ENCODE measurements around the gene KCNQ4. TPM values are rescaled to one million over a fixed set of nuclear protein-coding genes. Genes with fewer than 3 reads are reported as not detected.

KCNQ4 gene
- total and polyA plus RNA-seq, 2 of the 8 experiments (the other 6 are each of a cell fraction or from before 2014, with no cell fraction given), result 2.2 to 3.9 TPM

GRCh38 chr1:40798366-40799281 is 15.0 kb downstream of the KCNQ4 start:
- POLR2A ChIA-PET (ENCODE audit: partially characterized antibody), result interaction anchor here (1.2 to 2.0 kb wide), 4 partner anchors 9 to 106 kb away, joined by 3 to 8 read pairs (median 4); no protein-coding TSS in a partner anchor
- Histone ChIP-seq H2BK120ac (replicated peaks; ENCODE audit: low read depth, low read length) (no peak overlapping the region), H3K4me1 (replicated peaks in 1 of 4; ENCODE audit: control insufficient read depth in 3 of 4, insufficient read depth in 4 of 4, low read length in 3 of 4) (peaks cover 9 to 28% (median 19%) of the 10 kb centered on the region in 4 experiments), H3K27me3 (replicated peaks in 1 of 4; ENCODE audit: control insufficient read depth in 3 of 4, extremely low read depth in 1 of 4, insufficient read depth in 3 of 4, low read length in 3 of 4) (peaks cover 0 to 6% (median 4%) of the 10 kb centered on the region in 4 experiments; a peak in 3 of 7 replicates), H3K4me3 (ENCODE audit: extremely low read depth in 1 of 4, insufficient read depth in 2 of 4, low read depth in 3 of 4, low read length in 4 of 4) (no peak overlapping the region), H3K4ac (replicated peaks; ENCODE audit: insufficient read length, low read depth, low read length) (no peak overlapping the region), H3K9ac (replicated peaks in 1 of 4; ENCODE audit: extremely low read depth in 1 of 4, low read depth in 3 of 4, low read length in 3 of 4) (no peak overlapping the region; a peak in 1 of 7 replicates), H4K91ac (replicated peaks; ENCODE audit: insufficient read length, low read length) (no peak overlapping the region), H3K27ac (ENCODE audit: low read depth, low read length) (no peak overlapping the region), H2BK20ac (ENCODE audit: low read length) (0 out of 2 replicates have a peak overlapping the region, but pooled peaks have one; percentile 48), H2BK5ac (ENCODE audit: low read depth, low read length) (no peak overlapping the region), H3K36me3 (ENCODE audit: control insufficient read depth in 2 of 4, insufficient read depth in 4 of 4, low read length in 3 of 4) (no peaks in the 10 kb centered on the region), H3K14ac (ENCODE audit: insufficient read length) (no peak overlapping the region), H2AFZ (ENCODE audit: low read length) (no peak overlapping the region), H2BK12ac (ENCODE audit: low read depth, low read length) (peak overlapping the region; percentile 33; the same call in 1 of the 2 replicates), H2BK15ac (ENCODE audit: low read length) (no peak overlapping the region), H4K8ac (ENCODE audit: extremely low read depth, insufficient read depth, low read length) (no peak overlapping the region), H4K5ac (ENCODE audit: insufficient read length, low read depth, low read length) (no peak overlapping the region), H3K18ac (ENCODE audit: extremely low read depth, low read length) (no peak overlapping the region), H3K23me2 (ENCODE audit: low read depth, low read length) (peaks cover 3% of the 10 kb centered on the region; the same call in 1 of the 2 replicates), H3K9me3 (ENCODE audit: insufficient read depth in 2 of 2, low read depth in 1 of 2, low read length in 1 of 2) (no peaks in the 10 kb centered on the region), H3K79me1 (ENCODE audit: low read depth, low read length) (no peaks in the 10 kb centered on the region), H3K56ac (replicated peaks; ENCODE audit: insufficient read length, low read depth, low read length) (no peak overlapping the region), H3K79me2 (ENCODE audit: control insufficient read depth in 1 of 2, insufficient read depth in 2 of 2, low read length in 2 of 2) (no peaks in the 10 kb centered on the region), H4K20me1 (replicated peaks in 1 of 2; ENCODE audit: control insufficient read depth in 1 of 2, insufficient read depth in 2 of 2, low read length in 2 of 2) (no peaks in the 10 kb centered on the region), H3K23ac (ENCODE audit: insufficient read length) (no peak overlapping the region), H2AK5ac (ENCODE audit: low read depth, low read length) (no peak overlapping the region), H3K4me2 (ENCODE audit: insufficient read depth in 1 of 2, low read depth in 2 of 2, low read length in 2 of 2) (no peak overlapping the region)
- FAIRE-seq, result no peak
- TF ChIP-seq CTCF (IDR thresholded peaks at IDR 0.05; ENCODE audit: control extremely low read depth in 1 of 3, insufficient read depth in 1 of 3, low read depth in 1 of 3, low read length in 3 of 3) (peak in 1 of 3 experiments; percentile 8; a peak in 1 of 4 replicates), NANOG (IDR thresholded peaks at IDR 0.05; ENCODE audit: insufficient read depth, low read depth, low read length, poor library complexity, severe bottlenecking) (no peak)
- no peak for DNase-seq (ENCODE audit: low read depth in 1 of 2, low spot score in 2 of 2)
- CTCF ChIA-PET (ENCODE audit: partially characterized antibody), result interaction anchor here (0.5 to 24.5 kb wide), 11 partner anchors 9 to 155 kb away, joined by 3 to 325 read pairs (median 3); no protein-coding TSS in a partner anchor
- 80% methylated on average over 8 of the region's 8 CpGs; no CpG with 5 or more reads in 1 of the 2 experiments for WGBS, 2 experiments (ENCODE audit: extremely low coverage in 1 of 2, insufficient coverage in 1 of 2, insufficient read length in 1 of 2, insufficient replicate concordance in 2 of 2, low coverage in 1 of 2, low lambda C conversion rate in 2 of 2, missing lambda C conversion rate in 1 of 2)
